GM13976 (cell line): ENCODE results near the gene SKI.

Source experiments
- DNase-seq: peaks from one replicate; pipeline ENCODE4 v3.0.0; 2012; ENCODE audit warnings: low spot score
- CTCF ChIP-seq: IDR thresholded peaks from 2 replicates; pipeline ENCODE4 v1.5.1; 2012; ENCODE audit warnings: borderline replicate concordance, mild to moderate bottlenecking; ENCODE audit not compliant: insufficient read depth; ENCODE audit errors: extremely low read depth, missing control alignments, control extremely low read depth
- in situ Hi-C: fragments of 300-500 bp; cut with MboI; formaldehyde crosslinking; loops from one replicate; pipeline ENCODE4 v1.12.0; 2022; ENCODE audit warnings: low sequenced_read_pairs, mixed read lengths, inconsistent platforms; ENCODE audit not compliant: unreplicated experiment

The SKI gene

GRCh38 chr1:2194319-2194897, 33.7 kb upstream of the SKI start, which contains the start of gene FAAP20:
FAAP20 (minus strand) TSS chr1:2194772; CDS start chr1:2194749, 23 bp downstream.
- no peak for TF ChIP-seq CTCF
- DNase-seq: peak; percentile 90
- in situ Hi-C loops: loop anchor here (5.0 kb wide), 1 partner anchor 183 kb away; no protein-coding TSS in a partner anchor

GRCh38 chr1:2194898-2195673, 33.0 kb upstream of the SKI start:
- DNase-seq: peak; percentile 90
- TF ChIP-seq CTCF: peak; percentile 86
- in situ Hi-C loops: loop anchor here (5.0 kb wide), 1 partner anchor 182 kb away; no protein-coding TSS in a partner anchor

- no peak for TF ChIP-seq CTCF
- in situ Hi-C loops: no loop called here
- no peak for DNase-seq
Measured at GRCh38 chr1:2195785-2196184, 32.3 kb upstream of the SKI start.

GRCh38 chr1:2196901-2197638, 31.0 kb upstream of the SKI start:
- no peak for TF ChIP-seq CTCF
- no peak for DNase-seq
- in situ Hi-C loops: no loop called here

GRCh38 chr1:2197707-2198165, 30.4 kb upstream of the SKI start:
- no peak for TF ChIP-seq CTCF
- no peak for DNase-seq
- in situ Hi-C loops: no loop called here

- TF ChIP-seq CTCF: no peak
- in situ Hi-C loops: no loop called here
- DNase-seq: no peak
Measured at GRCh38 chr1:2198571-2198970, 29.5 kb upstream of the SKI start.
